Stimulated activated CD4-positive, alpha-beta T cell treated with anti-CD3 and anti-CD28 coated beads, Interleukin-2, amount 100 ng/mL, for 48 hours (primary cell): ENCODE measurements around the gene NGLY1.
A peak's percentile ranks its signal among the peaks of the same experiment; 100 is the strongest.

Source experiments
- DNase-seq, 2 donors: peaks; one replicate each; pipeline ENCODE4 v3.0.0-alpha.2; 2020

NGLY1 gene, protein sequence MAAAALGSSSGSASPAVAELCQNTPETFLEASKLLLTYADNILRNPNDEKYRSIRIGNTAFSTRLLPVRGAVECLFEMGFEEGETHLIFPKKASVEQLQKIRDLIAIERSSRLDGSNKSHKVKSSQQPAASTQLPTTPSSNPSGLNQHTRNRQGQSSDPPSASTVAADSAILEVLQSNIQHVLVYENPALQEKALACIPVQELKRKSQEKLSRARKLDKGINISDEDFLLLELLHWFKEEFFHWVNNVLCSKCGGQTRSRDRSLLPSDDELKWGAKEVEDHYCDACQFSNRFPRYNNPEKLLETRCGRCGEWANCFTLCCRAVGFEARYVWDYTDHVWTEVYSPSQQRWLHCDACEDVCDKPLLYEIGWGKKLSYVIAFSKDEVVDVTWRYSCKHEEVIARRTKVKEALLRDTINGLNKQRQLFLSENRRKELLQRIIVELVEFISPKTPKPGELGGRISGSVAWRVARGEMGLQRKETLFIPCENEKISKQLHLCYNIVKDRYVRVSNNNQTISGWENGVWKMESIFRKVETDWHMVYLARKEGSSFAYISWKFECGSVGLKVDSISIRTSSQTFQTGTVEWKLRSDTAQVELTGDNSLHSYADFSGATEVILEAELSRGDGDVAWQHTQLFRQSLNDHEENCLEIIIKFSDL

DNA sequence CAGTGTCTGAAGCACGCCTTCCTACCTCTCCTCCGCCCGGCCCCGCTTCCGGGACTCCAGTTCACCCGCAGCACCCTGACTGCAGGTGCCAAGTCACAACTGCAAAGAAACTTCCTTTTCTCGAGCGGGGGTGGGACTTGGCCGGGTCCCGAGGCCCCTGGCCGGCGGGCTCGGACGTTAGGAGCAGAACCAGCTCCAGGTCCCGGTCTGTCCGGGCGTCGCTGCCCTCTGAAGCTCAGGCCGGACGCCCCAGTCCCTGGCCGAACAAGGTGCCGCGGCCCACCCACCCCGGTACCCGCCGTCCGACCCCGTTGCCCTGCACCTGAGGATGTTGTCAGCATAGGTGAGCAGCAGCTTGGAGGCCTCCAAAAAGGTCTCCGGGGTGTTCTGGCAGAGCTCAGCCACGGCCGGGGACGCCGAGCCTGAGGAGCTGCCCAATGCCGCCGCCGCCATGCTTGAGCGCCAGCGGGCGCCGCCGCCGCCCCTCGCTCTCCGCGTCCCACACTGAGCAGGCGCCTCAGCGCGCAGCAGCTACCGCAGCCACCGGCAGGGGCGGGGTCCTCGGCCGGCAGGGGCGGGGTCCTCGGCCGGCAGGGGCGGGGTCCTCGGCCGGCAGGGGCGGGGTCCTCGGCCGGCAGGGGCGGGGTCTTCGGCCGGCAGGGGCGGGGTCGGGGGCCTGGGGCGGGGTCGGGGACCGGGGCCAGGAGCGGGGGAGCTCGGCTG is at the start of gene NGLY1:
Gene NGLY1, minus strand, starts transcription at position 506 of the 723 bp plus-strand sequence. Its CDS starts 53 bp downstream, at position 453.
- DNase-seq = peak; percentile 74 to 81

DNA sequence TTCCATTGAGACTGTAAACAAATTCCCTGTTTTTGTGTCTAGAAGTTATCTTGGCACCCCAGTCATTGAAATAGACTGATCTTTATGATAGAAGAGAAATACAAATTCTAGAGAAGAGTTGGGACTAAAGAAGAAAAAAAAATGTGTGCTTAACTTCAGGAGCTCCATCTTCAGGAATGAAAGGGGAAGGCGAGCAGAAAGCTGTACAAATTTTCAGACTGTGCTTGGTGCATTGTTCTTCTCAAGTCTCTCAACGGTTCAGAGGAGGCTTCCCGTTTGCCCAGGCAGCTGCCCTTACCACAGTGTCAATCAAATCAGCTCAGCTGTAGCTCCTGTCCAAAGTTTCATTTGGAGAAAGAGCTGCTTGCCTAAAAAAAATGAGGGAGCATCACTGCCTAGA is 48.3 kb upstream of the NGLY1 start:
- no peak for DNase-seq

DNA sequence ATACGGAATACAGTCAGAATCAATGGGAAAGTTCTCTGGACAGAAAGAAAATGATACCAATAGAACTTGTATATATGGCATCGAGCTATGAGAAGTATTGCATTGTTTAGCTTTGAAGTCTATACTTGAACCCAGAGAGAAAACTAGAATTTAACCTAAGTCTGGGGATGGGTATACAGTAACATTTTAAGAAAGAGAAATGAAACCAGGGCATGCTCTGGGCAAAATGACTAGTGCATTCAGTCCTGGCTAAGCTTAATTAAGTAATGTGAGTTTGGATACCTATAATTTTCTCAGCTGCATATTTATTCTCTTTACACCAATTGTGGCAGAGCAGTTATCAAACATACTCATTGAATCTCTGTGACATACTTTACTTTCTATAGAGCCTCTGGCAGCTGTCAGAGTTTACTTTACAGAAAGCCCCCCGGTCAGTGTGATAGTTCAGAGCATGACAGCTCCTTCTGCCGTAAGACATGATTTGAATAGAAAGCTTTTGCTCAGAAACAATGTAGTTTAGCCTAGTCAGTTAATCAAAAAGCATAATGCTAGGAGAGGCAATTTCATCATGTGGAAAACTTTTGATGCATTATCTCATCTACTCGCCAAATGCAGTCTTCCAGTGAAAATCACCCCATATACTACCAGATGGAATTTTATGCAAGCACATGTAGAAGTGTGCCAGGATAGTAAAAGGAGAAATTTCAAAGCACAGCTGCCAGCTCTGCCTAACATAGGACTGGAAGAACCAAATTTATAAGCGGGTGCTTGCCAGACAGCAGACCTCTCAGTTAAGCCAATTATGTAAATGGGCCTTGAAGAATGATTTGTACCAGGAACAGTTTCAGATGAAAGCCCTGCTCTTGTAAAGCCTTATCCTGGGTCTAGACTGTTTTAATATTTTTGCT is 47.4 kb upstream of the NGLY1 start:
- no peak for DNase-seq

DNA sequence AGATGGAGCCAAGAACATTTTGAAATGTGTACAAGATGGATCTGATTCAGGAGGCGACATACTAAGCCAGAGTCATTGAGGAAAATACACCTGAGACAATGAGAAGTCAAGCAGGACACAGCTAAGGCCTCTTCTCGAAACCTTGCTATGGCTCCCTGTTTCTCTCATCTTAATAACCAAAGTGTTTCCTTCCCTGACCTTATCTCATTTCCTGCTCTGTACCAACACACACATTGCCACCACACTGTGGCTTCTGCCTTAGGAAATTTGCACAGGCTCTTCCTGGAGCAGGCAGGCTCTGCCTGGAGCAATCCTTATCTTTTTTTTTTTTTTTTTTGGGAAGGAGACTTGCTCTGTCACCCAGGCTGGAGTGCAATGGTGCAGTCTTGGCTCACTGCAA is 43.3 kb upstream of the NGLY1 start:
- DNase-seq = no peak

DNA sequence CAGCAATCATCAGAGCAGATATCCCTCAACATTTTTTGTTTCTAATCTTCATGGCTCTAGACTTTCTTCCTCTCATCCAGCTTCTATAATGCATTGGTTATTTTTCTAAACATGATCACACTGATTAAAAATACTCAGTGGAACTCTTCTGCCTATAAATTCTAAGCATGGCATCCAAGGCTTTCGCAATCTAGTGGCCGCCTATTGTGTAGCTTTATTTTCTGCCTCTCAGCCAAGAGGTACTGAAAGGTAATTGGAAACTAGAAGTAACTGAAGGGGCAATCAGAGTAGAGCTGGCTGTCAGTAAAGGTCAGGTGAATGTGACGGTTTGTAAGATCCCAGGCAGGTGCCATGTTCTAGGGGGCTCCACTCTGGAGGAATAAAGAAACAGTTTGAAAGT is 40.1 kb upstream of the NGLY1 start:
- DNase-seq = no peak

DNA sequence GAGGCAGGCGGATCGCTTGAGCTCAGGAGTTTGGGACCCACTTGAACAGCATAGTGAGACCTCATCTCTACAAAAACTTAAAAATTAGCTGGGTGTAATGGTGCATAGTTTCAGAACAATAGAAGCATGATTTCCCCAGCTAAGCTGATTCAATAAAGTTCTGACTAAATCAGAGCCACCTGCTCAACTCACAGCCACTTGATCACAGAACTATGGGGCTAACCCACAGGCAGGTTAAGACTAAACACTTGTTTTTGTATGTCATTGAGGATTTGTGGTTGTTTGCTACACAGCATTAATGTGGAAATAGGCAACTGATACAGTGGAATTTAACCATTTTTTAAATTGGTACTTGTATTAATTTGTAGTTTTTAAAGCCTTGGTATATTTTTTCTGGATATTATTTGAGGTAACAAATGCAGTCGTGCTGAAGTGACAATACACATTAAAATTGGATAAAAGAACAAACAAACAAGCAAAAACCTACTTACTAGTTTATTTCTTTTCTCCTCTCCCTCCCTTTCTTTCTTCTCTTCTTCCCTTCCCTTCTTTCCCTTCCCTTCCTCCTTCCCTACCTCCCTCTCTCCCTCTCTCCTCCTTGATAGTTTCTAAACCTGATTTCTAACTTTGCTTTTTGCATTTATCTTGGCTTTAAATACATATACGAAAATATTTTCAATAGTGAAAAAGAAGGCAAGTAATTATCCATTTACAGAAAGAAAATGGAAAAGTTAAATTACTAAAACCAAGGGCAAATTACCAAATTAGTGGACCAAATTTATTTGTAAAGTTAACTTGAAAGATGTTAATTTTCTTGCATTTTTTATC is 38.7 kb upstream of the NGLY1 start:
- DNase-seq = no peak

DNA sequence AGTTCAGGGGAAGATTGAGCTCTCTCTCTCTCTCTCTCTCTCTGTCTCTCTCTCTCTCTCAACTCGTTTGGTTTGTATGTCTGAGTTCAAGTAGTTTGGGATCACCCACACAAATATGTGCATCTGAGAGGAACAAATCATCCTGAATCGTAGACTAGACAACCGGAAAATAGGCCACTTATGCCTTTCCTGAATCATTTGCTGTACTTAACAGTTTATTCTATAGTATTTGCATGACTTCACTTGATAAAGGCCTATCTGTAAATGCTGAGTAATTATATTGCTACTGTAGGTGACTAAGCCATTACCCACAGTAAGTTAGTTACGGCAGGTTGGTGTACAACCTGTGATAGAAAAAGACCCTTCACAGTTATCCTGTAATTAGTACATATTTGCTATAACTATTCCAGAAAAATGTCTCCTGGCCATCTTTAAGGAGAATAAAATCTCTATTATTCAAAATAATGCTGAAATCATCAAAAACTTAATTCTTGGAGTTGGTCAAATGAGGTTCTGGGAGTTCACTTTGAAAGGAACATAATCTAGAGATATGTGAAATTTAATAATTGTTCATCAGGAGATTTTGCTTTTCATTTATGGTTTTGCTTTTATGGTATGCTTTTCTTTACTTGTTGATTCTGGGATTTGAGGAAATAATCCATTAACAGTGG is 37.7 kb upstream of the NGLY1 start:
- DNase-seq = no peak

DNA sequence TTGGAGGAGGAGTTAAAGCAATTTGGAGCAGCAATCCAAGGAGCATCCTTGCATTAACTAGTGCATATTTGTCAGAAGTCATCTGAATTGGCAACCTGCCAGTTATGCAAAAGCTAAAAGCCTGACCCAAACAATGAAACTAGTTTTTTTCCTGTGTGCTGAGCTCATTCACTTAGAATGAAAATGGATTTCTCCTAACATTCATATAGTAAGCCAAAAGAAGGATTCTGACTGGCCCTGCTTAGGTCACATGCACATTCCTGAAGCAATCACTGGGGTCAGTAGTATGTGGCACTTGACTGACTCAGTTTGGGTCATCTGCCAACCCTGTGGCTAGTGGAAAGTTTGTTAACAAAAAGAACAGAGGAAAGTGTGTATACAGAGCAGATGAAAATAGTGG is 37.1 kb upstream of the NGLY1 start:
- no peak for DNase-seq

DNA sequence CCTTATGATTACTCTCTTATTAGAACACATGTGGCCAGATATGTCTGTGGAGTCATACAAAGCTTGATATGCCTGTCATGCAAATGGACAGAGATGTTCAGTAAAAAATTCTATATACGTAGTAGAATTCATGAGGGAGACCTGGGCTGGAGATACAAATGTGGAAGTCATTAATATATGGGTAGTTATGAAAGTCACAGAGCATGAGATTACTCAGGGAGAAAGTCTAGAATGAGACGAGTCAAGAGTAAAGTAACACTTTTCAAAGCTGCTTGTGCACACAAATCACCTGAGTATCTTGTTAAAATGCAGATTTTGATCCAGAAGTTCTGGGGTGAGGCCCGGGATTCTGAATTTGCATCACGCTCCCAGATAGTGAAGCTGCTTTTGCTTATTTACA is 35.1 kb upstream of the NGLY1 start:
- DNase-seq = no peak

DNA sequence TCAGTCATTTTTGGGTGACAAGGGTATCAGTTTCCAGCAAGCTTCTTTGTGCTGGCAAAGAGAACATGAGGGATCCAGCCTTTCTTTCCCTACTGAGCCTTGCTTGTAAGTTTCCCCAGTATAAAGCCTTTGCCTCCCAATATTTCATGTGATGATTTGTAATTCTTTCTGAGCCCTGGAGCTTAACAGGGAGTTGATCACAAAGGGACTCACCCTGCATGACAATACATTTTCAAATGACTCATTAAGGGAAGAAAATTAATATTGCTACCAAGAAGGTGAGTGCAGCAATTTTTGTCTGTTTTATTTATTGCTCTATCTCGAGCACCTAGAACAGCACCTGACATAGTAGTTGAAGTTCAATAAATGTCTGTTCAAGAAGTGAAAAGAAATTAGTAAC is 34.4 kb upstream of the NGLY1 start:
- no peak for DNase-seq

DNA sequence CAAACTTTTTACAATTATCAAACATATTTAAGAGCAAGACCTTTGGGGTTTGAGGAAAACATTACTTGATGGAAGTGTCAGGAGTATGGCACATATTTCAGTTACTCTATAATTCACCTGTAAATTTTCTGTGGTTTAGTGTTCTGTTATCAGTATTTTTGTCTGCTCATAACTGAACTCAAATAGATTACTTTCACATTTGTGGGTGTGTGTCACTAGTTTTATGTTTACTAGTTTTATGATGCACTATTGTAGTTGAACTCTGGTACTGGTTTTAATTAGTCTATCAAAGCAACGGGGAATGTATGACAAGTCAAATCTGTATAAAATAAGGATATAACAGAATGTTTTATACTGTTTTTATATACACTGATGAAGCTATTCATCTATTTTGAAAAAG is 33.9 kb upstream of the NGLY1 start:
- no peak for DNase-seq

DNA sequence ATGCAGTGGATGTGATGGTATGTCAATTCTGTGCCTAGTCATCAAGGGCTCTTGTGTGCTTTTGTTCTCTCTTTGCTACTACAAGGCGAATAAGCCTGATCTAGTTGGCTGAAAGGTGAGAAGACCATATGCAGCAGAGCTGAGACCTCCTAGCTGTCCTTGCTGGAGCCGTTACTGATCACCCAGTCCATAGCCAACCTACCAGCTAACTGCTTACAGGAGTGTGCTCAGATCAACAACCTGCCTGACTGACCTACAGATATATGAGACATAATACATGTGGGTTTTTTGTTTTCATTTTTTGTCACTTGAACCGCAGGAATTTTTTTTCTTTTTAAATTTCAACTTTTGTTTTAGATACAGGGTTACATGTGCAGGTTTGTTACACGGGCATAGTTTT is 29.4 kb upstream of the NGLY1 start:
- no peak for DNase-seq

DNA sequence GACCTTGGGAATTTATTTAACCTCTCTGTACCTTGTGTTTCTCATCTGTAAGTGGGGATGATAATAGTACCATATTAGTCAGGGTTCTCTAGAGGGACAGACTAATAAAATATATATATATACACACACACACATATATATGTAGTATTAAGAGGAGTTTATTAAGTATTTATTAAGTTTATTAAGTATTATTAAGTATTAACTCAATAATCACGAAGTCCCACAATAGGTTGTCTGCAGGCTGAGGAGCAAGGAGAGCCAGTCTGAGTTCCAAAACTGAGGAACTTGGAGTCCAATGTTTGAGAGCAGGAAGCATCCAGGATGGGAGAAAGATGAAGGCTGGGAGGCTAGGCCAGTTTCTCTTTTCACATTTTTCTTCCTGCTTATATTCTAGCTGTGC is 21.4 kb upstream of the NGLY1 start:
- DNase-seq = no peak

DNA sequence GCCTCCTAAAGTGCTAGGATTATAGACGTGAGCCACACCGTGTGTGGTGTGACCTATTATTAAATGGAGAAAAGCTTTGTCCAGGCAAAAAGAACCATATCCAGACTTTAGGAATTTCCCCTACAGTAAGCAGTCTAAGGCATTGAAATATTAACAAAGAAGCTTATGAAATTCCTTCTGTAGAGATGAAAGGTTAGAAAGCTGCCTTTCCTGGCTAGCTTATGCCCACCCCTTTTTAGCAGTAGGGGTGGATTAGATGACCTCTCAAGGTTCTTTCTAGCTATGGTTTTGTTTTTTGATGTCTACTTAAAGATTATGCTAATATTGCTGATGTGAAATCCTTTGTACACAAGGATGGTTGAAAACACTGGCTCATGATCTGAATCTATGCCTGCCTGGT is 20.6 kb upstream of the NGLY1 start:
- no peak for DNase-seq

DNA sequence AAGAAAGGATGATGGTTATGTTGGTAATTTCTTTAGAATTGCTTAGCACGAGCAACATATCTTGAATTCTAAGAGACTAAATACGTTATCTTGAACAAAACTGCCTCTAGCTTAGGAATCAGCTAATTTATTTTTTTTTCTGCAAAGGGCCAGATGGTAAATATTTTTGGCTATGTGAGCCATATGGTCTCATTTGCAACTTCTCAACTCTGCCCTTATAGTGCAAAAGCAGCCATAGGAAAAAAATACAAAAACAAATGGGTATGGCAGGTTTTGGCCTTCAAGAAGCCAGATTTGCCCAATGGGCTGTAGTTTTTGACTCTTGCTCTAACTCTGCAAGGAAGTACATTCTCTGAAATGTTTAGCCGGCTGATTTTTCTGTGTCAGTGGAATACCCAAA is 18.5 kb upstream of the NGLY1 start:
- no peak for DNase-seq

DNA sequence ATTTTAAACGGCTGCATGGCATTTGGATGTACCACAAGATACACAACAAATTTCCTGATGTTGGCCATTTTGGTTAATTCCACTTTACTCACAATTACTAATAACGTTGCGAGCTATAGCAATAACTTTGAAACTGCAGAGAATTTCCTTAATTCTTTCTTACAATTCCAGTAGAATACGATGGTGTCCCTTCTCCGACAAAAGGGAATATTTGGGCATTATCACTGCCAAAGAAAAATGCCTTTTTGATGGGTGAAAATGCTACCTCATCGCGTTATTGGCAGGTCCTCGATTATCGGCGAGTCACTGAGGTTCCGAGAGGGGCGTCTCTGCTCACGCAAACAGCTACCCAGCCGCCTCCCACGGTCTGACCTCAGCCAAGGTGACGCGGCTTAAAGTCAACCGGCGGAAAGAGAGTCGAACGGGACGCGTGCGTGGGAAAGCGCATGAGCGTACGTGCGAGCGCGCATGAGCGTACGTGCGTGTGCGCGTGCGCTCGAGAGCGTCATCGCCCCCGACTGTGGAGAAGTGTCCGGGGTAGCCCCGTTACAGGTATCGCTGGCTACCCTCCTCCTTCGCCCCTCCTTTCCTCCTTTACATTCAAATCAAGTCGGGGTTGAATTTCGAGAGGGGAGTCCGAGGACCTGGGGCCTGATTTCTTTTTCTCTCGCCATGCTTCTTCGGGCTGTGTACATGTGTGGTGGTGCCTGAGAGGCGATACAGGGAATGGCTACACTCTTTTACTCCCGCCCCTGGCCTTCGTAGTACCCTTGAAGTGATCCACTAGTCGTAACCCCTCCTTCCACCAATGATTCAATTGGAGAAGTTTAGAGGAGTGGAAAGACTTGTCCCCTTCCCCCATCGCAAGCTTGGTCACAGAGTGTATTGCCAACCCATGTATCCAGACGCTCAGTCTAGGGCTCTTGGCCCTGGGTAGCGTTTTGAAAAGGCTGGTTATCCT is 6.6 kb upstream of the NGLY1 start, which contains the start of gene OXSM:
Gene OXSM, plus strand, starts transcription at position 495 of the 961 bp plus-strand sequence. CDS start 931 bp downstream, outside the sequence.
- DNase-seq = peak; percentile 84 to 85

DNA sequence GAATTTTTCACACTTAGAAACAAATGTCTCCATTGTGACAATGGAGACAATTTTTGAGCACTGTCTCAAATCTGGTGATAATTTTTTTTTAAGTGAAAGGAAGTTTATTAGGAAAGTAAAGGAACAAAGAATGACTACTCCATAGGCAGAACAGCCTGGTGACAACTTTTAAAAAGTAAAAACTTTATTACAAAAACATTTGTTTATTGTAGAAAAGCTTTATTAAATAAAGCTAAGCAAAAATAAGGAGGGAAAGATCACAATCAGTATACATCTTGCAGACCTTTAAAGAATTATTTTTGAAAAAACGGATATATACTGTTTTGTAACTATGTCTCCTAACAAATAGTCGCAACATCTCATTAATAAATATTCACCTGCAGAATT is 6.0 kb upstream of the NGLY1 start:
- DNase-seq = no peak

DNA sequence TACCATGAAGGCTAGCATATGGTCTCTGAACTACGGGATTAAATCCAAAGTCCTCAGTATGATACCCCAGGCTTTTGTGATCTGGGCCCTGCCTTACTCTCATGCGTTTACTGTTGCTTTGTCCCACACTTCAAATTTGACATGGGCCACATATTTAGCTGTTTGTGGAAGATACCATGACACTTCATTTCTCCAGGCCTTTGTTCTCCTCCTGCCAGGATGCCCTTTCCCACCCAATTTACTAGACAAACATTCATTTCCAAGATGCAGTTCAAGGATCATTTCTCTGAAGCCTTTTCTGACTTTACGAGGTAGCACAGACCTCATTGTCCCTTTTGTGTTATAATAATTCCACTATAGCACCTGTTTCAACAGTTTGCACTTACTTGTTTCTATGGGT is 4.4 kb upstream of the NGLY1 start:
- no peak for DNase-seq

DNA sequence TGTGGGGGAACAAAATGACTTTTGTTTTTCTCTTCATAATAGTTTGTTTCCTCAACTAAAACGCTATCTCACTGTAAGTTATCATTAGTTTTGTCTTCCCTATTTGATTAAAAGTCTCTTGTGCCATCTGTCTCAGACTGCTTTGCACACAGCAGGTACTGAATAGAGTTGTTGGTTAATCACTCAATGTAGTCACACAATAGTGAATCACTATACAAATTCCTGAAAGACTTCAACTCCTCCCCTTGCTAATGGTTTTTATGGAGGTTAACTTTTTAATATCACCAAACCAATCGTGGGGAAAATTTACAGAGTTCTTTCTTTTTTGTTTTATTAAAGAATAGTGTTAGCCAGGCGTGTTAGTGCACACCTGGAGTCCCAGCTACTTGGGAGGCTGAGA is 2.6 kb upstream of the NGLY1 start:
- DNase-seq = no peak

DNA sequence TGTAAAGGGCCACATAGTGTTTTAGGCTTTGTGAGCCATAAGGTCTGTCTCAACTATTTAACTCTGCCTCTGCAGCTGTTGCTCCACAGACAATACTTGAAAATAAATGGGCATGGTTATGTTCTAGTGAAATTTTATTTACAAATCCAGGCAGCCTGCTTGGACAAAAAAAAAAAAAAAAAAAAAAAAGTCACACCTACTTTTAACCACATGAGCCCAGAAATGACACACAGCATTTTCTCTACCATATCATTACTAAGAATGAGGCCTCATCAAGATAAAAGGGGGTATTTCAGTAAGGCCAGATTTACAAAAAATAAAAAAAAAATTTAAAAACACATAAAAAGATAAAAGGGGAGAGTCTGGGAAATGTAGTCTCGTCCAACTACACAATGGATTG is 1.7 kb upstream of the NGLY1 start:
- DNase-seq = no peak
